SU-DHL-6 (cell line): ENCODE results near the gene NCAM2.

ENCODE experiments used
- H2AFZ ChIP-seq: fragments of 200-600 bp; sonication (generic); 2 replicates; pipeline ENCODE4 v1.6.1; 2014; ENCODE audit warnings: low read depth, mild to moderate bottlenecking, moderate library complexity, mixed read lengths, antibody characterized with exemption, low read length; ENCODE audit not compliant: severe bottlenecking
- H3F3A ChIP-seq: fragments of 200-600 bp; shearing (Covaris generic); 2 replicates; pipeline ENCODE4 v1.6.0; 2016; ENCODE audit warnings: antibody characterized with exemption, mild to moderate bottlenecking; ENCODE audit not compliant: insufficient read depth
- H3K27ac ChIP-seq: fragments of 200-600 bp; sonication (generic); 2 replicates; pipeline ENCODE4 v1.5.1; 2016; ENCODE audit warnings: low read depth, mild to moderate bottlenecking, low read length, moderate library complexity, mixed read lengths
- H3K27me3 ChIP-seq: fragments of 200-600 bp; sonication (generic), shearing (Covaris generic); 2 replicates; pipeline ENCODE4 v1.6.0; 2014; ENCODE audit warnings: mild to moderate bottlenecking, low read length
- H3K36me3 ChIP-seq: fragments of 200-600 bp; sonication (generic); 2 replicates; pipeline ENCODE4 v1.6.1; 2014; ENCODE audit warnings: mild to moderate bottlenecking, low read length, mixed read lengths
- H3K4me2 ChIP-seq: fragments of 300-600, 200-600 bp; shearing (Covaris generic), sonication (generic); 2 replicates; pipeline ENCODE4 v1.6.0; 2014; ENCODE audit warnings: low read length, low read depth, mild to moderate bottlenecking; ENCODE audit not compliant: poor library complexity, severe bottlenecking
- H3K4me3 ChIP-seq: fragments of 200-600 bp; sonication (generic); 2 replicates; pipeline ENCODE4 v1.5.1; 2014; ENCODE audit warnings: antibody characterized with exemption, low read length, mild to moderate bottlenecking, mixed read lengths; ENCODE audit not compliant: insufficient read depth, poor library complexity, severe bottlenecking
- H3K79me2 ChIP-seq: fragments of 200-600 bp; sonication (generic); 2 replicates; pipeline ENCODE4 v1.6.1; 2014; ENCODE audit warnings: mild to moderate bottlenecking, low read length, moderate library complexity; ENCODE audit not compliant: insufficient read depth
- H3K9ac ChIP-seq: fragments of 200-600 bp; sonication (generic); 2 replicates; pipeline ENCODE4 v1.7.0; 2014; ENCODE audit warnings: mild to moderate bottlenecking, low read length
- H3K9me2 ChIP-seq: fragments of 200-600 bp; sonication (generic); replicated peaks from 2 replicates; pipeline ENCODE4 v1.6.1; 2014; ENCODE audit warnings: low read length; ENCODE audit not compliant: insufficient read depth
- H3K9me3 ChIP-seq: fragments of 200-600 bp; sonication (generic); 2 replicates; pipeline ENCODE4 v1.6.1; 2014; ENCODE audit warnings: low read length, mixed read lengths; ENCODE audit not compliant: insufficient read depth
- H4K20me1 ChIP-seq: fragments of 200-600 bp; sonication (generic); 2 replicates; pipeline ENCODE4 v1.6.1; 2014; ENCODE audit warnings: low read depth, mild to moderate bottlenecking, antibody characterized with exemption, low read length, moderate library complexity, mixed read lengths
- EZH2phosphoT487 ChIP-seq: fragments of 200-600 bp; sonication (generic), shearing (Covaris generic); conservative IDR thresholded peaks from 2 replicates; pipeline ENCODE4 v1.6.1; 2018; ENCODE audit warnings: mild to moderate bottlenecking, antibody characterized with exemption, low read length, moderate library complexity, mixed read lengths
- TF ChIP-seq, protein P1 (sequence below): fragments of 200-600 bp; sonication (generic); IDR thresholded peaks from one replicate; pipeline ENCODE4 v1.5.1; 2017; ENCODE audit warnings: antibody characterized with exemption, mild to moderate bottlenecking, low read length, moderate library complexity; ENCODE audit not compliant: insufficient read depth, poor library complexity, severe bottlenecking

NCAM2 gene

DNA sequence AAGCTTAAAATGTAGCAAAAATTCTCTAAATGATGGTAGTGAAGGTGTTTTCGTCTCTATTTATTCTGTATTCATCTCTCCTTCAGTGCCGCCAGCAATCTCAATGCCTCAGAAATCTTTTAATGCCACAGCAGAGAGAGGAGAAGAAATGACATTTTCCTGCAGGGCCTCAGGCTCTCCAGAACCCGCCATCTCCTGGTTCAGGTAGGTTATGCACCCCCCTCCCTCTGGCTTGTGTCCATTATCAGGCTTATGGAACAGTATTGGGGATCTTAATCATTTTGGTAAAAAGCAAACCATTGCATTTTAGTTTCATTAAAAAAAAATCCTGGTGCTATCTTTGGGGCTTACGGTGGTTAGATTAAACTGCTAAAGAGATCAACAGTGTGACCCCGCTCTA is 326.1 kb downstream of the NCAM2 start:
- Histone ChIP-seq H2AFZ (peak overlapping the region; percentile 37), H3K9me3 (no peaks in the 10 kb centered on the region), H4K20me1 (no peaks in the 10 kb centered on the region), H3K36me3 (no peaks in the 10 kb centered on the region), H3K9me2 (no peaks in the 10 kb centered on the region), H3K27me3 (no peaks in the 10 kb centered on the region), H3K4me2 (no peak overlapping the region), H3K4me3 (no peak overlapping the region), H3F3A (no peaks in the 10 kb centered on the region), H3K9ac (no peak overlapping the region), H3K27ac (no peak overlapping the region), H3K79me2 (no peaks in the 10 kb centered on the region)
- TF ChIP-seq, protein P1, sequence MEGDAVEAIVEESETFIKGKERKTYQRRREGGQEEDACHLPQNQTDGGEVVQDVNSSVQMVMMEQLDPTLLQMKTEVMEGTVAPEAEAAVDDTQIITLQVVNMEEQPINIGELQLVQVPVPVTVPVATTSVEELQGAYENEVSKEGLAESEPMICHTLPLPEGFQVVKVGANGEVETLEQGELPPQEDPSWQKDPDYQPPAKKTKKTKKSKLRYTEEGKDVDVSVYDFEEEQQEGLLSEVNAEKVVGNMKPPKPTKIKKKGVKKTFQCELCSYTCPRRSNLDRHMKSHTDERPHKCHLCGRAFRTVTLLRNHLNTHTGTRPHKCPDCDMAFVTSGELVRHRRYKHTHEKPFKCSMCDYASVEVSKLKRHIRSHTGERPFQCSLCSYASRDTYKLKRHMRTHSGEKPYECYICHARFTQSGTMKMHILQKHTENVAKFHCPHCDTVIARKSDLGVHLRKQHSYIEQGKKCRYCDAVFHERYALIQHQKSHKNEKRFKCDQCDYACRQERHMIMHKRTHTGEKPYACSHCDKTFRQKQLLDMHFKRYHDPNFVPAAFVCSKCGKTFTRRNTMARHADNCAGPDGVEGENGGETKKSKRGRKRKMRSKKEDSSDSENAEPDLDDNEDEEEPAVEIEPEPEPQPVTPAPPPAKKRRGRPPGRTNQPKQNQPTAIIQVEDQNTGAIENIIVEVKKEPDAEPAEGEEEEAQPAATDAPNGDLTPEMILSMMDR, result no peak

DNA sequence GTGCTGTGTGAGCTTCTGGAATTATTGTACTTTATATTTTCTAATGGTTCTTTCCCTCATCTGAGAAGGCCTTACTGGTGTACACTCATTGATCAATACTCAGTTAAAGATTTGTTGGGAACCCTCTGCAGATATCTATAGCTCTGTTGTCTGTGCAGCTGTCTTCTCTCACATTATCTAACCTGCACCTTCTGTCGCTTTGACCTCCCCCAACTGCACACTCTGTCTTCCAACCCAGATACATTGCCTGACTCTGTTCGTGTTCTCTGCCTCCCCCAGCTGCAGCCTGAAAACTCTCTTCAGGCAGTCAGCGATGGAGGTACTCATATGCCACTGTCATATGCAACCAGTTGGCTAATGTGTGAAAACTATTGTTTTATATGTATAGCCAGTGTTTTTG is 334.3 kb downstream of the NCAM2 start:
- H4K20me1 ChIP-seq, result no peaks in the 10 kb centered on the region
- H2AFZ ChIP-seq, result peak overlapping the region; percentile 68
- no peaks in the 10 kb centered on the region for H3K9me3 ChIP-seq
- no peak overlapping the region for H3K9ac ChIP-seq
- no peaks in the 10 kb centered on the region for H3K9me2 ChIP-seq
- H3F3A ChIP-seq, result no peaks in the 10 kb centered on the region
- H3K36me3 ChIP-seq, result no peaks in the 10 kb centered on the region
- no peak overlapping the region for H3K27ac ChIP-seq
- H3K4me2 ChIP-seq, result no peak overlapping the region
- no peaks in the 10 kb centered on the region for H3K79me2 ChIP-seq
- TF ChIP-seq EZH2phosphoT487, result no peak
- TF ChIP-seq, protein P1, result no peak
- no peaks in the 10 kb centered on the region for H3K27me3 ChIP-seq
- no peak overlapping the region for H3K4me3 ChIP-seq

DNA sequence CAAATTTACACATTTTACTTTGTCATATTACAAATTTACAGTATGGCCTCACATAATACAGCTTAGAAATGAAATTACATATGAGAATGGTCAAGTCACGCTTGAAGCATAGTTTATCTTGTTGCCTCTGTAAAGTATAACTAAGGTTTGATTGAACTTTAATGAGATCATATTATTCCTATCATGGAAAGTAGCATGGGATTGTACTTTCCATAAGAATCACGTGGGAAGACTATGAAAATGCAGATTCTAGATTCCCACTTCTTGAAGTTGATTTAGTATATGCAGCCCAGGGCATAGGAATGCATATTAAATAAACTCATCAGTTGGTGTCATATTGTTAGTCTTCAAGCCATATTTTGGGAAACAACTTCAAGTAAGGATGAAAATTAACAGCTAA is 342.8 kb downstream of the NCAM2 start:
- Histone ChIP-seq H3K27me3 (no peaks in the 10 kb centered on the region), H2AFZ (no peak overlapping the region), H3K9me3 (peaks cover 8% of the 10 kb centered on the region; the same call in 1 of the 2 replicates), H4K20me1 (no peaks in the 10 kb centered on the region), H3K4me2 (no peak overlapping the region), H3K4me3 (no peak overlapping the region), H3K79me2 (no peaks in the 10 kb centered on the region), H3K9me2 (no peaks in the 10 kb centered on the region), H3K36me3 (no peaks in the 10 kb centered on the region), H3K9ac (no peak overlapping the region), H3F3A (no peaks in the 10 kb centered on the region), H3K27ac (no peak overlapping the region)
- TF ChIP-seq, protein P1, result no peak
- no peak for TF ChIP-seq EZH2phosphoT487
